Stomach (tissue), 9 donors: Measurements from ENCODE around the gene SEMA5A. TPM values are rescaled to one million over a fixed set of nuclear protein-coding genes. Genes with fewer than 3 reads are reported as not detected.
A peak's percentile ranks its signal among the peaks of the same experiment; 100 is the strongest.

ENCODE experiments used
- DNase-seq, 2 donors: peaks; one replicate each; pipeline versions ENCODE4 v3.0.0 to v3.0.0-alpha.2; 2013 to 2019
- H3K27ac ChIP-seq, 5 donors: fragments of 200-600 bp in 4 of 5; sonication (generic) in 4 of 5; one replicate each; pipeline ENCODE4 v1.5.1; 2013 to 2019; ENCODE audit warnings: mild to moderate bottlenecking in 1 of 5, moderate library complexity in 1 of 5
- H3K27me3 ChIP-seq, 3 donors: fragments of 200-600 bp; sonication (generic); one replicate each; pipeline ENCODE4 v1.5.1; 2017 to 2019; ENCODE audit warnings: mixed run types in 1 of 3
- H3K36me3 ChIP-seq, 4 donors: fragments of 200-600 bp; sonication (generic); 1 replicate in 3 of 4; 2 replicates in 1 of 4; pipeline ENCODE4 v1.5.1; 2016 to 2019
- H3K4me1 ChIP-seq, 4 donors: fragments of 200-600 bp; sonication (generic); one replicate each; pipeline ENCODE4 v1.5.1; 2016 to 2019
- H3K4me3 ChIP-seq, 4 donors: fragments of 200-600 bp; sonication (generic) in 3 of 4; one replicate each; pipeline ENCODE4 v1.5.1; 2016 to 2019; ENCODE audit warnings: mild to moderate bottlenecking in 1 of 4
- H3K9me3 ChIP-seq, 4 donors: fragments of 200-600 bp; sonication (generic); one replicate each; pipeline ENCODE4 v1.5.1; 2016 to 2019
- CTCF ChIP-seq, 7 experiments: fragments of 450-650 bp in 4 of 7; fragments of 200-600 bp in 3 of 7; sonication (generic) in 3 of 7; IDR thresholded peaks; one replicate each; pipeline ENCODE4 v1.5.1; 2016 to 2019; ENCODE audit warnings: antibody characterized with exemption in 7 of 7, control low read depth in 2 of 7, mild to moderate bottlenecking in 1 of 7
- EP300 ChIP-seq: sonication (generic); formaldehyde crosslinking; IDR thresholded peaks from one replicate; pipeline ENCODE4 v1.6.1; 2017; ENCODE audit warnings: antibody characterized with exemption
- POLR2A ChIP-seq, 4 donors: fragments of 450-650 bp; IDR thresholded peaks; one replicate each; pipeline ENCODE4 v1.6.1; 2016; ENCODE audit warnings: antibody characterized with exemption in 4 of 4, control low read depth in 2 of 4, mild to moderate bottlenecking in 1 of 4, moderate library complexity in 1 of 4
- POLR2AphosphoS5 ChIP-seq, 3 donors: sonication (generic); formaldehyde crosslinking; IDR thresholded peaks; one replicate each; pipeline ENCODE4 v1.6.1; 2016; ENCODE audit warnings: antibody characterized with exemption in 3 of 3
- WGBS, 5 donors: extraction: QIAGEN DNeasy Blood & Tissue Kit in 3 of 5; methylation state at CpG; one replicate each; pipeline versions ENCODE4 v1.1.5 to v1.1.7; 2013 to 2018; 5-methylcytosine and 5-hydroxymethylcytosine counted together
- intact Hi-C: fragments of 100-400 bp; cut with DNase I; formaldehyde crosslinking; loops from one replicate; pipeline ENCODE4 v1.15.1; 2023; ENCODE audit warnings: low total_unique reads
- polyA plus RNA-seq, 3 donors: library from polyadenylated mRNA; stranded (reverse); fragments of 200-250 nt; gene quantifications; one replicate each; pipeline ENCODE4 v1.2.3, GENCODE V29; 2013
- total RNA-seq, 5 donors: library from RNA; depleted of rRNA; stranded (reverse); fragments of >200 nt; gene quantifications; one replicate each; pipeline versions ENCODE4 v1.1.0 to v1.2.3, GENCODE V29; 2014 to 2016
- donor health status: healthy with polysubstance abuse.
- donor health status: Bipolar disorder and iron deficiency.
- donor health status: healthy.

SEMA5A gene
- total and polyA plus RNA-seq, 8 donors = 0.62 to 26.4 (median 3.2) TPM

- Histone ChIP-seq H3K4me1 (no peaks in the 10 kb centered on the region), H3K27ac (no peak overlapping the region), H3K9me3 (no peaks in the 10 kb centered on the region), H3K4me3 (no peak overlapping the region), H3K27me3 (no peaks in the 10 kb centered on the region), H3K36me3 (no peaks in the 10 kb centered on the region)
- 73 to 87% (median 77%) methylated on average over 3 of the region's 3 CpGs for WGBS, 5 donors
- no peak for TF ChIP-seq POLR2A (IDR thresholded peaks at IDR 0.05)
- no peak for TF ChIP-seq EP300
- no peak for TF ChIP-seq CTCF (IDR thresholded peaks at IDR 0.05)
- no peak for TF ChIP-seq POLR2AphosphoS5 (IDR thresholded peaks at IDR 0.05)
- no peak for DNase-seq
- intact Hi-C loops = no loop called here
Measured at GRCh38 chr5:9398227-9398626, 147.6 kb downstream of the SEMA5A start.

- Histone ChIP-seq H3K4me1 (no peaks in the 10 kb centered on the region), H3K36me3 (no peaks in the 10 kb centered on the region), H3K27ac (no peak overlapping the region), H3K4me3 (no peak overlapping the region), H3K27me3 (no peaks in the 10 kb centered on the region), H3K9me3 (no peaks in the 10 kb centered on the region)
- no peak for TF ChIP-seq CTCF (IDR thresholded peaks at IDR 0.05)
- no peak for TF ChIP-seq POLR2A (IDR thresholded peaks at IDR 0.05)
- no peak for TF ChIP-seq EP300
- TF ChIP-seq POLR2AphosphoS5 (IDR thresholded peaks at IDR 0.05) = no peak
- WGBS, 5 donors = 29 to 56% (median 46%) methylated on average over 2 of the region's 2 CpGs
- intact Hi-C loops = no loop called here
- no peak for DNase-seq
Measured at GRCh38 chr5:9396285-9396770, 149.5 kb downstream of the SEMA5A start.

- no peaks in the 10 kb centered on the region for H3K36me3 ChIP-seq
- H3K4me1 ChIP-seq = no peaks in the 10 kb centered on the region
- H3K9me3 ChIP-seq = no peaks in the 10 kb centered on the region
- WGBS, 5 donors = 37 to 69% (median 60%) methylated on average over 2 of the region's 2 CpGs
- intact Hi-C loops = no loop called here
- TF ChIP-seq CTCF (IDR thresholded peaks at IDR 0.05) = no peak
- TF ChIP-seq POLR2AphosphoS5 (IDR thresholded peaks at IDR 0.05) = peak in 1 of 3 donors; percentile 18
- TF ChIP-seq POLR2A (IDR thresholded peaks at IDR 0.05) = no peak
- no peak for TF ChIP-seq EP300
- H3K27ac ChIP-seq = no peak overlapping the region
- no peak overlapping the region for H3K4me3 ChIP-seq
- no peaks in the 10 kb centered on the region for H3K27me3 ChIP-seq
- no peak for DNase-seq
Measured at GRCh38 chr5:9395706-9396105, 150.2 kb downstream of the SEMA5A start.

GRCh38 chr5:9394221-9394620 lies 151.7 kb downstream of the SEMA5A start:
- no peak for DNase-seq
- Histone ChIP-seq H3K36me3 (no peaks in the 10 kb centered on the region), H3K9me3 (no peaks in the 10 kb centered on the region), H3K4me1 (no peaks in the 10 kb centered on the region), H3K27ac (no peak overlapping the region), H3K4me3 (no peak overlapping the region), H3K27me3 (no peaks in the 10 kb centered on the region)
- 74 to 87% (median 81%) methylated on average over 5 to 6 of the region's 6 CpGs for WGBS, 5 donors
- TF ChIP-seq POLR2AphosphoS5 (IDR thresholded peaks at IDR 0.05) (no peak), CTCF (IDR thresholded peaks at IDR 0.05) (no peak), EP300 (no peak), POLR2A (IDR thresholded peaks at IDR 0.05) (no peak)
- intact Hi-C loops = no loop called here
